ENCODE results near the gene LTO1.
A peak's percentile ranks its signal among the peaks of the same experiment; 100 is the strongest.
"Not testable (repeated sequence)": the region's sequence is repeated elsewhere in the genome, so short reads cannot be mapped to it uniquely, and the experiment has no call there.

LTO1 gene

DNA sequence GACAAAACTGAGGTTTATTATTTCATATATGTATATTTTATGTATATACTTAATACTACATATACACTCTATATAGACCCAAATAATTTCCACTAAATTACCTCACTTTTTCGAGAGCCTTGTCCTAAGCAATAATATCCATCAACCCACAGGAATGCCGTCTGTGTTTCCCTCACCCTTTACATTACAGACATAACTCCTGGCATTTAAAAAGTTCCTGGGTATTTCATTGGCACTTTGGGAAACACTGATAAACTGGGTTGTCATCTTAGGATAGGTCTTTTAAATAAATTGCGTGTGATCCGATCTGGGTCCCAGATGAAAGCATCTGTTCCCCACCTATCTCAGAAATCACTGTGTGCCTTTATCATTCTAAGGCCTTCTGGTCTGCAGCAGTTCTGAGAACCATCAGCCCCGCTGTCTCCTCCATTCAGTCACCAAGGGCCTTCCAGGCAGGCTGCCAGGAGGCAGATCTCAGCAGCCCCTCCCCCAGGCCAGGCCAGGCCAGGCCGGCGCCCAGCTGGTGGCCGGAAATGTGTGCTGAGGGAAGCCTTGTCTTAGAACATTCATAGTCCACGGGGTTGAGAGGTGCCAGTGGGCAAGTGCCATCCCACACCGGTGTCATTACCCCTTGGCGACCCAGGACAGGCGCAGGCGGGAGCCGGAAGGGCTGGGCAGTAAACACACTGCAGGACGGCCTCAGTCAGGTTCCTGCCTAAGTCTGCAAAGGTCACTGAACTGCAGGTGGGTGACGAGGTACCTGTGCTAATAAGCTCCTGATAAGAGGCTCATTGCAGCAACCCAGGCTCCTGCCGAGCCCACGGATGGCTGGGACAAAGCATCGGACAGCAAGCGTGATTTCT lies 25.4 kb upstream of the LTO1 start:
- peak; percentile 49 for DNase-seq

- DNase-seq: no peak
These were observed 24.1 kb upstream of the LTO1 start for GRCh38 chr11:69699213-69699612.

- no peak for DNase-seq
These were observed 23.2 kb upstream of the LTO1 start for GRCh38 chr11:69698362-69698761.

- no peak for DNase-seq
These were observed 22.7 kb upstream of the LTO1 start for GRCh38 chr11:69697861-69698260.

DNA sequence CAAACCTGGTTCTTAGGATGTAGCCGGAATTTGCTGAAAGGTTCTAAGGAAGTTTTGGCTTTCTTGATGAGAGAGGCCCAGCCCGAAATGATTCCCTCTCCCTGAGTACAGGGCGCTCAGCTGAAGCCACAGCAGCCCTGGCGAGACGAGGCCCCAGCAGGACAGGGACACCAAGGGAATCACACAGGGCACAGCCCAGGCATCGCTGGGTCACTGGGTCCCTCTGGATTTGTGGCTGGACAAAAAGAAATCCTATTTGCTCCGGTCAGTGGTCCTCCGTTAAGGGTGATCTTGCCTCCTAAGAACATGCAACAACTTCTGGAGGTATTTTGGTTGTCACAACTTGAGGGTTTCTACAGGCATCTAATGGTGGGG lies 22.3 kb upstream of the LTO1 start:
- DNase-seq: no peak

GRCh38 chr11:69696749-69697468 lies 21.8 kb upstream of the LTO1 start:
- no peak for DNase-seq

GRCh38 chr11:69695995-69696394 lies 20.8 kb upstream of the LTO1 start:
- DNase-seq: not testable (repeated sequence)

DNA sequence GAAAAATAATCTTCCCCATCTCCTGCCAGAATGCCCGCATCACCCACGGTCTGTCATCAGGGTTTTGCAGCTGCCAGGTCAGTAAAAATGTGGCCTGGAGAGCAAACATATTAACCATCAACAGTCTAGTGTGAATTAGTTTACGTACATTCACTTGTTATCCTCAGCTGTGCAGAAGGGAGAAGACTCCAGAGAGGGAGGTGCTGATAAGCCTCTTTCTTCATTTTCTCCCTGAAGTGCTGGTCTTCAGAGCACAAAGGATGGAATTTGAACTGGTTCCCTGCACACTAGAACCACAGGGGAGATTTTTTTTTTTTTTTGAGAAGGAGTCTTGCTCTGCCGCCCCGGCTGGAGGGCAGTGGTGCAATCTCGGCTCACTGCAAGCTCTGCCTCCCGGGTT lies 20.4 kb upstream of the LTO1 start:
- DNase-seq: no peak

GRCh38 chr11:69694781-69695180 lies 19.6 kb upstream of the LTO1 start:
- no peak for DNase-seq

- no peak for DNase-seq
These were observed 17.3 kb upstream of the LTO1 start for GRCh38 chr11:69692422-69692821.

GRCh38 chr11:69691463-69691862 lies 16.3 kb upstream of the LTO1 start:
- DNase-seq: no peak

- no peak for DNase-seq
These were observed 14.5 kb upstream of the LTO1 start for GRCh38 chr11:69689484-69690319.

- DNase-seq: not testable (repeated sequence)
These were observed 13.0 kb upstream of the LTO1 start for GRCh38 chr11:69687969-69688771.

GRCh38 chr11:69686856-69687255 lies 11.7 kb upstream of the LTO1 start:
- DNase-seq: no peak

DNA sequence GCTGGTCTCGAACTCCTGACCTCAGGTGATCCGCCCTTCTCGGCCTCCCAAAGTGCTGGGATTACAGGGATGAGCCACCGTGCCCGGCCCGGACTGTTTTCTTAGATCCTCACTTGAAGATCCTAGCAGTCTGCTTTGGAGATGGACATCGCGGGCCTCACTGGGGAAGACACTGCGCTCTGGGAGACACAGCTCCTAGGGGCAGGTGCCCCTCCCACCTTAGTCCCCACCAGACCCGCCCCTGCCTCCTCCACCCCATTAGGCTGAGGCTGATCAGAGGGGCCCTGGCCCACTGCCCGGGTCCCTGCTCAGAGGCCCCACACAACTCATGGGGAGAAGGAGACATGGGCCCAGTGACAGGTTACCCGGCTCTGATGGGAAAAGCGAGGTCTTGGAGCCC lies 11.3 kb upstream of the LTO1 start:
- no peak for DNase-seq

DNA sequence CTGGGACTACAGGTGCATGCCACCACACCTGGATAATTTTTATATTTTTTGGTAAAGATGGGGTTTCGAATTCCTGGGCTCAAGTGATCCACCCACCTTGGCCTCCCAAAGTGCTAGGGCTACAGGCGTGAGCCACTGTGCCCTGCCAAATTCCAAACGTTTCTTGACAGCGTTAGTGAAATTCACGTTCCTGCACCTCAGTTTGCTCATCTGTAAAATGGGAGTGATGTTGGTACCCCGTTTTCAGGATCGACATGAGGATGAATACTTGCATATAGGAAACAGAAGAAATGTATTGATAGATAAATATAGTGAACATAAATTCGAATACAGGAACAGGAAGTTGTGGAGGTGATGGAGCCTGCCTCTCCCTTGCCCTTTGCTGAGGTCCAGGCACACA lies 10.2 kb upstream of the LTO1 start:
- DNase-seq: no peak

DNA sequence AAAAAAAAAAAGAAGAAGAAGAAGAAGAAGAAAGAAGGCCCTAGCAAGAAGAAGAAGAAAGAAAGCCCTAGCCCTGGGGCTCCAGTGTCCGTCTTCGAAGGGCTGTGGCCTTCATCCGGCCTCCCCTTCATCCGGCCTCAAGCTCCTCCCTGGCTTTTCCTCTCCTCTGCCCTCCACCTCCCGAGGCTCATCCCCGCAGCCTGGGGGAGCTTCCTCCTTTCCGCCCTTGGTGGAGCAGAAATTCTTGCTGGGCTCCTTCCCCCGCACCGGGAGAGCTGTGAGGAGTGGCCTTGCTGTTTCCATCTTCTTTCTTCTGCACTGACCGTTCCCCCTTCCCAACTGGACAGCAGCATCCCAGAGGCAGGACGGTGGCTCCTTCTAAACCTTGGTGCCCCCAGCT lies 9.5 kb upstream of the LTO1 start:
- DNase-seq: no peak

- no peak for DNase-seq
These were observed 8.7 kb upstream of the LTO1 start for GRCh38 chr11:69683764-69684333.

DNA sequence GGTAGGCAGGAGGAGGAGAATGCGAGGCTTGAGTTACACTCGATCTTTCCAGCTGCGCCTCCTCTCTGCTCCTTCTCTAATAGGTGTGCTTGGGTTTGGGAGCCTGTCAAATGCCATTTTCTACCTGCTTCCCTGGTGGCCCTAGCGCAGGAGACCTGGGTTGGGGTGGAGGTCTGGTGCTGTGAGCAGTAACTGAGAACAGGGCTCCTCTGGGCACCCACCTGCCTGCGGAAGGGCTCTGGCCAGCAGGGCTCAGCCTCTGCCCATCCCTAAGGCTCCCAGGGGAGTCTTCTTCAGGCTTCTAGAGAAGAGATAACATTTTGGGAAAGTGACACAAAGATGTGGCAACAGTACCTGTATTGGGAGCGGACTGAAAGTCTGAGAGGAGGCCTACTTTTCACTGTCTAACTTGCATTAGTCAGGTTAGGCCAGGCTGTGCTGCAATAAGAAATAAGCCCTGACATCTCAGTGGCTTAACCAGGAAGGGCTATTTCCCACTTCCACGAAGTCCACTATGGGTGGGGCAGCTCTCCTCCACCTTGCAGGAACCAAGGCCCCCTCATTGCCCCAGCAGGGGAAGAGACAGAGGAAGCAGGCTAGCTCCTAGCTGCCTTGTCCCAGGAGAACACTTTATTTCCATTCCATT lies 7.7 kb upstream of the LTO1 start:
- DNase-seq: no peak

- no peak for DNase-seq
These were observed 7.1 kb upstream of the LTO1 start for GRCh38 chr11:69682221-69682620.

- DNase-seq: no peak
These were observed 5.5 kb upstream of the LTO1 start for GRCh38 chr11:69680688-69681087.

DNA sequence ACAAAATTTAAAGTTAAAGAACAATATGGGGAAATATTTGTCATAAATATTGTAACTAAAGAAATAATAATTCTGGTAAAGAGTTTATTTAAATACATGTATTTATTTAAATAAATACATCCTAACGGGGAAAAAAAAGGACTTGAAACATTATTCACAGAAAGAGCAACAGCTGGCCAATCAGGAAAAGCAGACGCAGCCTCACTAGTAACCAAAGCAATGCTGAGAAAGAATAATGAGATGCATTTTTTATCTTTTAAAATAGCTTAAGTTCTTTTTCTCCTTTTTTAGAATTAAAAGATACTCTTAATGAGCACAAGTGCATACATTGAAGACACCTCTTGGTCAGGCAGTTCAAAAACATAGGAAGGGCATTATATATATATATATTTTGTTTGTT lies 2.6 kb upstream of the LTO1 start:
- DNase-seq: no peak

Measured in NCI-H1105 treated with DMSO at 0.1 percent for 48 hours (cell line).